SHP77 (cell line): Measurements from ENCODE around the gene GSTO1.
"Not testable (repeated sequence)": the region's sequence is repeated elsewhere in the genome, so short reads cannot be mapped to it uniquely, and the experiment has no call there.

ENCODE experiments used
- DNase-seq, 2 experiments: peaks; one replicate each; lab custom pipeline; 2025; lab: John Stamatoyannopoulos, UW

GSTO1 gene

DNA sequence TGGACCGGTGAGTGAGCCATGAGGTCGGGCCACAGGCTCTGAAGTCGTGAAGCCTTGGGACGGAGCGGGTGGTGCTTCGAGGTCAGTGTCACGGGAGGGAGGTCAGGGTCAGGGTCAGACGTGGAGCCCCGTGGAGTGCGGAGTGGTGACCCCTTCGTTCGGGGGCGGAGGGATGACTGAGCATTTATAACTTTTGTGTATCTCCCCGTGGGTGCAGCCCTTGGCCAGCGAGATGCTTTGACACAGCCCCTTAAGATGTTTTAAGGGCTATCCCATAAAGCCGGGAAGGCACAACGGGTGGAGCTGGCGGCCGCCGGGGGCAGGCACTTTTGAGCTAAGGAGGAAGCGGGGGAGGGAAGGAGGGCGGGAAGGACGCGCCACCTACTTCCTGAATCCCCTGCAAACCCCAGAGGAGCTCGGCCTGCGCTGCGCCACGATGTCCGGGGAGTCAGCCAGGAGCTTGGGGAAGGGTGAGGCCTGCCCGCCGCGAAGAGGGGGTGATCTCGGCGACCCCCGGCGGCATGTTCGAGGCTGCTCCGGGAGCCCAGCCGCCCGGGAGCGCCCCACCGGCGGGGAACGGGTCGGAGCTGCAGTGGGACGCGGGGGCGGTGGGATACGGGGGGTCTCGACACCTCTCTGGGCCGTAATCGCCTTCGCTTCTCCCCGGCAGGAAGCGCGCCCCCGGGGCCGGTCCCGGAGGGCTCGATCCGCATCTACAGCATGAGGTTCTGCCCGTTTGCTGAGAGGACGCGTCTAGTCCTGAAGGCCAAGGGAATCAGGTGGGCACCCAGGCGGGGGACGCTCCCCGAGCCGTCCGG is at the start of gene GSTO1:
Gene GSTO1, plus strand, starts transcription at position 400 of the 818 bp plus-strand sequence. Its CDS starts 37 bp downstream, at position 437.
- DNase-seq, result no peak

- no peak for DNase-seq
These were observed 46.0 kb upstream of the GSTO1 start for GRCh38 chr10:104208730-104209129.

DNA sequence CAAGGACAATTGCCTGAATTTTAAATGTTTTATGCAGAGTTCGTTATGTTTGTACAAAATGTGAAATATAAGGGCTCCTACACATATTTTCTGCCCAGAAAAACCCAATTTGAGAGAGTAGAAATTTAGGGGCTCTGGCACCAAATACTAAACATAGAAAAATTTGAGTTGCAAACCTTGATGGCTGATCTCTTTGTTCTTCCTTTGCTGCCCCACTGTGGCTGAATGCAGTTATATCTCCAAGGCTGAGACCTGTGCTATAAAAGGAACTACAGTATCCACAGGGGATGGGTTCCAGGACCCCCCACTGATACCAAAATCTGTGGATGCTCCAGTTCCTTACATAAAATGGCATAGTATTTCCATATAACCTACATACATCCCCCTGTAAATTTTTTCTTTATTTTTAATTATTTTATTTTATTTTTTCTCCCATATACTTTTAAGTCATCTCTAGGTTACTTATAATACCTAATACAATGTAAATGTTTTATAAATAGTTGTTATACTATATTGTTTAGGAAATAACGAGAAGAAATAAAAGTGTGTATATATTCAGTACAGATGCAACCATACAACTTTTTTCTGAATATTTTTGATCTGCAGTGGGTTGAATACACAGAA is 45.0 kb upstream of the GSTO1 start:
- peak; percentile 33 to 51 for DNase-seq

- DNase-seq, result no peak
These were observed 38.1 kb upstream of the GSTO1 start for GRCh38 chr10:104216631-104217030.

DNA sequence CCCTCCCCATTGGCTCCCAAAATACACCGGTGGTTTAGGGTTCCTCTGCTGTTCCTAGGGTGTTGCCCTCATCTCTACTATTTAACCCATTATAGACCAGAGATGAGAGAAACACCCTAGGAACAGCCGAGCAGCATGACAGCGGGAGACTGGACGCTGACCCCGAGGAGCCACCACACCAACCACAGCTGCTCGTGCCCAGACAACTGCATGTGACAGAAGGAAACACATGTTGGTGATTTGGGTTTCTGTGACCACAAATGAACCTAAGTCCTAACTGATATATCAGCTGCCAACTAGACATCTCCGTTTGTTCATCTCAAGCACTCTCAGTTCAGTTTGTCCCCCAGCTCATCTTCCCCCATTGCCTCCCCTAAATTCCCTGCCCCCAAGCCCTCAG is 35.9 kb upstream of the GSTO1 start:
- DNase-seq, result no peak

- no peak for DNase-seq
These were observed 34.2 kb upstream of the GSTO1 start for GRCh38 chr10:104220522-104220921.

DNA sequence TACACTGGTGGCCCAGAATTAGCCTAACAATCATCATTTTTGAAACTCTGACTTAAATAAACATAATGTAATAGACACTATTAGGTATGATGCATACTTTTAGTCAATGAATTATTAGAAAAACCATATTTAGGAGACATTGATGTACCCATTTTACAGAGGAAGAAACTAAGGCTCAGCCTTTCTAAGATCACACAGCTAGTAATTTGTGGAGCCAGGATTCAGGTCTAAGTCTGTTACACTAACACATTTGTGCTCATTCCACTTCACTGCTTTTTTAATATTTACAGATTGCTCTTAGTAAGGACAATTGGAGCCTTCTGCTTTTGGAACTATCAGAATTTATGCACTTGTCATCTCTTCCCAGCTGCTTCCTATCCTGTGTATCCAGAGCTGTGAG is 31.4 kb upstream of the GSTO1 start:
- DNase-seq, result no peak

DNA sequence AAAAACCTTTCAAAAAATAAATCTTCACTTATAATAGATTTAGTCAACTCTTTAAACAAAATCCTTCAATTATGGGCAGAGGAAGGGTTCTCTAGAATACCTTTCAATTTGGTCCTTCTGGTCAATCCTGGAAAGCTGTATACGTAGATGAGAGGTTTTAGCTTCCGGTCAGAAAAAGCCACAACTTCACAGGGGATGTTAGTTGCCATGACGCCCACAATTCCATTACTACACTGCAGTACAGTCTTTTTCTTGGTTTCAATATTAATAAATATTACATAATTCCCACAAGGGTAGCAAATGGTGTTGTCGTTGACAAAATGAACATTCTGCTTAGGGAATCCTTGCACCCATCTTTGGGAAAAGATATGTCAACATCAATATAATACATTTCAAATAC is 24.2 kb upstream of the GSTO1 start:
- DNase-seq, result no peak

DNA sequence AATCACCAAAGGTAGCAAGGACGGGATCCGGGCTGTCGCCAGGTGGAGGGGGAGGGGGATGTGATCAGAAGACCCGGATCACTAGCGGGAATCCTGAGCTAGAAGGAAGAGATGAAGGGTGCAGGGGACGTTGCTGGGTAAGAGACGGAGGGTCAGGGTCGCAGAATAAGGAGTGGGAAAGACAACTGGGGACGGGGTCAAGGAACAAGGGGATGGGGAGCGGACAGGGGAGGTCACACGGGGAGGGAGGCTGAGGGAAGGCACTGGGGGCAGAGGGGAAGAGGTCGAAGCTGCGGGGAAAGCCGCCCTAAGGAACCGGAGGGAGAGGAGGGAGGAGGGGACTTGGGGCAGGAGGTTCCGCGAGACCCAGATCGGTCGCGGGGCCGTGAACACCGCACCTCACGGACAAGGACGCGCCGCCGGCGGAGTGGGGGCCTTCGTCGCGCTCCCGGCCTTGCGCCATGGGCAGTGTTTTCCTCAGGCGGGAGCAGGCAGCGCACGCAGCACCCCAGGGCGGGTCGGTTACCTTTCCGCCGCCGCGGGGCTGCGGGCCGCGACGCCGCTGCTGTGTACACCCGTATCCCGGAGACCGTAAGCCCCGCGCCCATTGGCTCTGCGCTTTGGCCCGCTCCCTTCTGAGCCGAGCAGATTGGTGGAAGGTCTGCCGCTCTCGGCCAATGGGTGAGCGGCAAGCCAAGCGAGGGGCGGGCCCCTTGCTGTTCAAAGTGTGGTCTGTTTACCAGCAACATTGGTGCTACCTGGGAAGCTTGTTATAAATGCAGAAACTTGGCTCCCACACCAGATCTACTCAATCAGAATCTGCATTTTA is 22.7 kb upstream of the GSTO1 start, which contains the start of gene CFAP43:
Gene CFAP43, minus strand, starts transcription at position 581 of the 829 bp plus-strand sequence. Its CDS starts 118 bp downstream, at position 463.
- DNase-seq, result peak; percentile 93 to 94

- DNase-seq, result no peak
These were observed 22.0 kb upstream of the GSTO1 start for GRCh38 chr10:104232613-104233102.

GRCh38 chr10:104233817-104234216 is 20.9 kb upstream of the GSTO1 start:
- no peak for DNase-seq

GRCh38 chr10:104234934-104235333 is 19.8 kb upstream of the GSTO1 start:
- DNase-seq, result no peak

DNA sequence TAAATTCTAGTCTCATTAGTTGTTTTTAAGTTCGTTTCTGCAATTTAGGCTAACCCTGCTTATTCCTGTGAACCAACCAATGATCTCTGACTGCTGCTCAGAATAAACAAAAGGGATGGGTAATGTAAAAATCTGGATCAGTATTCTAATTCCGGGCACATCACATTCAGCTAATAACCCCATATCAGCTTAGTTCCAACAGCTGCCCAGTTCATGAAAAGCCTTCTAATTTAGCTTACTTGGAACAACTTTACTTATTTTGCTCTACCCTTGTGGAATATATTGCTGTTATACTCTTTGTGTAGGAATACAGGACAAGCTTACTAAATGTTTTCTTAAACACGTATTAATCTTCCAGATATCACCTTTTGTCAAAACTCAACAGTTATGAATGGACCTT is 18.9 kb upstream of the GSTO1 start:
- no peak for DNase-seq

- no peak for DNase-seq
These were observed 14.6 kb upstream of the GSTO1 start for GRCh38 chr10:104240078-104240477.

- no peak for DNase-seq
These were observed 12.1 kb upstream of the GSTO1 start for GRCh38 chr10:104242545-104242944.

GRCh38 chr10:104243009-104243408 is 11.7 kb upstream of the GSTO1 start:
- not testable (repeated sequence) for DNase-seq

GRCh38 chr10:104243512-104243911 is 11.2 kb upstream of the GSTO1 start:
- DNase-seq, result no peak

DNA sequence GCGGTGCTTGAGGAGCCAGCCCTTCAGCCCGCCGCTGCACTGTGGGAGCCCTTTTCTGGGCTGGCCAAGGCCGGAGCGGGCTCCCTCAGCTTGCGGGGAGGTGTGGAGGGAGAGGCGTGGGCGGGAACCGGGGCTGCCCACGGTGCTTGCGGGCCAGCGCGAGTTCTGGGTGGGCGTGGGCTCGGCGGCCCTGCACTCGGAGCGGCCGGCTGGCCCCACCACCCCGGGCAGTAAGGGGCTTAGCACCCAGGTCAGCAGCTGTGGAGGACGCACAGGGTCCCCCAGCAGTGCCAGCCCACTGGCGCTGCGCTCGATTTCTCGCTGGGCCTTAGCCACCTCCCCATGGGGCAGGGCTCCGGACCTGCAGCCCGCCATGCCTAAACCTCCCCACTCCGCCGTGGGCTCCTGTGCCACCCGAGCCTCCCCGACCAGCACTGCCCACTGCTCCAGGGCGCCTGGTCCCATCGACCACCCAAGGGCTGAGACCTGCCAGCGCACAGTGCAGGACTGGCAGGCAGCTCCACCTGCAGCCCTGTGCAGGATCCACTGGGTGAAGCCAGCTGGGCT is 9.5 kb upstream of the GSTO1 start:
- DNase-seq, result no peak

- no peak for DNase-seq
These were observed 7.7 kb upstream of the GSTO1 start for GRCh38 chr10:104246976-104247375.

DNA sequence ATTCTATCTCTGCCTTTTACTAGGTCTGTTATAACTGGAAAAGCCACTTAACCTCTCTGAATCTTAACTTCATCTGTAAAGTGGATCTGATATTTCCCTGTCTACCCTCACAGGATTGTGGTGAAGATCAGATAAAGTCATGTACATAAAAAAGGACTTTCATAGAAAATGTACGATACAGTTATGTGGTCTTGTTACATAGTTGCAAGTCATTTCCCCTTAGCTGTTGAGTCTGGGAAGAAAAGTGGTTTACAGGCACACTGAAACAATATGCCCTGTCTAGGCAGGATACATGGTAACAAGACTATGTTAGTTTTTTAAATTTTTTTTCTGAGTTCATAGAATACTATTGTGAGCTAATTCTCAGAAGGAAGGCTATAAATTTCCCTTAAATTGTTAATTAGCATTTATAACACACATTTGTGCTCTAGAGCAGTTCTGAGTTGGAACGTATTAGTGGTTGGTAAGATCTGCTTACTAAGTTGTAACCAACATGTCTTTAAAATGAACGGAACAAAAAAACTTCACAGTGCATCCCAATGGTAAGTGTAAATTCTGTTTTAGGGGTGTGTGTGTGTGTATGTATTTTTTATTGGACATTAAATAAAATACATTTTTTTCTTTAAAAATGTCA is 7.1 kb upstream of the GSTO1 start:
- no peak for DNase-seq

DNA sequence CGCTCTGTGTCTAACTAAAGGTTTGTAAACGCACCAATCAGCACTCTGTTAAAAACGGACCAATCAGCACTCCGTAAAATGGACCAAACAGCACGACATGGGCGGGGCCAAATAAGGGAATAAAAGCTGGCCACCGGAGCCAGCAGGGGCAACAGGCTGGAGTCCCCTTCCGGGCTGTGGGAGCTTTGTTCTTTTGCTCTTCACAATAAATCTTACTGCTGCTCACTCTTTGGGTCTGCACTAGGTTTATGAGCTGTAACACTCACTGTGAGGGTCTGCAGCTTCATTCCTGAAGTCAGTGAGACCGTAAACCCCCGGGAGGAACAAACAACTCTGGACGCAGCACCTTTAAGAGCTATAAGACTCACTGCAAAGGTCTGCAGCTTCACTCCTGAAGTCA is 5.8 kb upstream of the GSTO1 start:
- DNase-seq, result not testable (repeated sequence)

- no peak for DNase-seq
These were observed 4.3 kb upstream of the GSTO1 start for GRCh38 chr10:104250371-104250770.
